GM18498 (cell line): ENCODE results near the gene PIP5KL1.
A peak's percentile ranks its signal among the peaks of the same experiment; 100 is the strongest.

ENCODE experiments used
- ATAC-seq: cut with Tn5 transposase; IDR thresholded peaks from one replicate; pipeline ENCODE4 v1.9.1; 2021; ENCODE audit warnings: mild to moderate bottlenecking, moderate library complexity; ENCODE audit not compliant: unreplicated experiment

The PIP5KL1 gene

GRCh38 chr9:127934986-127935385 lies 4.4 kb upstream of the PIP5KL1 start:
- ATAC-seq: no peak

- ATAC-seq: no peak
Measured at GRCh38 chr9:127934248-127934647, 3.7 kb upstream of the PIP5KL1 start.

GRCh38 chr9:127931092-127931881 lies 710 bp upstream of the PIP5KL1 start:
- ATAC-seq: peak; percentile 24

GRCh38 chr9:127929625-127929979 lies 975 bp downstream of the PIP5KL1 start:
- ATAC-seq: no peak

GRCh38 chr9:127928676-127929624 lies 1.6 kb downstream of the PIP5KL1 start:
- ATAC-seq: no peak

GRCh38 chr9:127927988-127928675 lies 2.4 kb downstream of the PIP5KL1 start:
- ATAC-seq: no peak

GRCh38 chr9:127927201-127927987 lies 3.2 kb downstream of the PIP5KL1 start:
- no peak for ATAC-seq

- ATAC-seq: no peak
Measured at GRCh38 chr9:127926906-127927200, 3.7 kb downstream of the PIP5KL1 start.

GRCh38 chr9:127925959-127926905 lies 4.3 kb downstream of the PIP5KL1 start:
- ATAC-seq: no peak

GRCh38 chr9:127924736-127925444 lies 5.7 kb downstream of the PIP5KL1 start:
- no peak for ATAC-seq

- no peak for ATAC-seq
Measured at GRCh38 chr9:127923771-127924170, 6.8 kb downstream of the PIP5KL1 start.

- ATAC-seq: no peak
Measured at GRCh38 chr9:127923046-127923445, 7.5 kb downstream of the PIP5KL1 start.

GRCh38 chr9:127921557-127922120 lies 8.9 kb downstream of the PIP5KL1 start:
- no peak for ATAC-seq

GRCh38 chr9:127920794-127921193 lies 9.8 kb downstream of the PIP5KL1 start:
- no peak for ATAC-seq

GRCh38 chr9:127919253-127919815 lies 11.2 kb downstream of the PIP5KL1 start:
- no peak for ATAC-seq

- no peak for ATAC-seq
Measured at GRCh38 chr9:127918183-127919107, 12.1 kb downstream of the PIP5KL1 start.

GRCh38 chr9:127917603-127918002 lies 13.0 kb downstream of the PIP5KL1 start:
- ATAC-seq: no peak
